GM12878 (cell line): Measurements from ENCODE around the gene SMG5. TPM values are rescaled to one million over a fixed set of nuclear protein-coding genes. Genes with fewer than 3 reads are reported as not detected.

Experiments
- ATAC-seq: fragments of 200-7000 bp; cut with Tn5 transposase; 3 replicates; pipeline ENCODE4 v1.9.1; 2020; ENCODE audit warnings: mild to moderate bottlenecking, moderate library complexity
- BruUV-seq: library from RNA; stranded (reverse); fragments of 400-500 nt; replicated peaks from 2 replicates; lab custom pipeline; 2021; lab: Mats Ljungman, UMichigan
- CTCF ChIA-PET: fragments of 300-600 bp; sonication (Branson Sonifier 250); formaldehyde crosslinking; extraction: SDS; loops from one replicate; lab custom pipeline; 2021; ENCODE audit warnings: inconsistent platforms; lab: Yijun Ruan, JAX
- POLR2A ChIA-PET: fragments of 350-600 bp; formaldehyde crosslinking; extraction: SDS; loops from one replicate; lab custom pipeline; 2021; ENCODE audit warnings: inconsistent platforms; lab: Charles Lee
- RAD21 ChIA-PET: fragments of 300-600 bp; sonication (Branson Sonifier 250); formaldehyde crosslinking; loops from one replicate; lab custom pipeline; 2023; ENCODE audit warnings: antibody characterized with exemption; ENCODE audit not compliant: unreplicated experiment; lab: Charles Lee
- SMC1A ChIA-PET: fragments of 300-600 bp; sonication (Branson Sonifier 250); formaldehyde crosslinking; loops from one replicate; lab custom pipeline; 2023; ENCODE audit not compliant: unreplicated experiment, uncharacterized antibody; lab: Charles Lee
- DNase-seq: peaks from one replicate; pipeline ENCODE4 v3.0.0-alpha.2; 2011; ENCODE audit warnings: low read depth, low spot score
- FAIRE-seq: peaks from 3 replicates; lab custom pipeline; 2011; peaks lifted over from hg19 to GRCh38; lab: Jason Lieb, UNC
- H2AFZ ChIP-seq: 2 replicates; pipeline ENCODE4 v1.6.0; 2011; ENCODE audit warnings: low read depth, low read length, control low read depth; ENCODE audit not compliant: control insufficient read depth
- H3K27ac ChIP-seq: 2 replicates; pipeline ENCODE4 v1.5.1; 2011; ENCODE audit warnings: control low read depth; ENCODE audit not compliant: control insufficient read depth, insufficient read depth
- H3K27me3 ChIP-seq, 2 experiments: replicated peaks in 1 of 2; 2 replicates each; pipeline versions ENCODE4 v1.6.0 to v1.6.1; 2011; ENCODE audit warnings: low read length in 1 of 2; ENCODE audit not compliant: control insufficient read depth in 2 of 2, insufficient read depth in 2 of 2
- H3K36me3 ChIP-seq, 2 experiments: 2 replicates each; pipeline ENCODE4 v1.5.1; 2011; ENCODE audit warnings: low read length in 1 of 2; ENCODE audit not compliant: control insufficient read depth in 2 of 2, insufficient read depth in 2 of 2
- H3K4me1 ChIP-seq: 2 replicates; pipeline ENCODE4 v1.6.1; 2011; ENCODE audit warnings: mild to moderate bottlenecking, low read length, moderate library complexity, mixed read lengths; ENCODE audit not compliant: control insufficient read depth, insufficient read depth
- H3K4me2 ChIP-seq: 2 replicates; pipeline ENCODE4 v1.6.0; 2011; ENCODE audit warnings: control low read depth; ENCODE audit not compliant: control insufficient read depth, insufficient read depth
- H3K4me3 ChIP-seq: fragments of 200-600 bp; sonication (generic); 2 replicates; pipeline ENCODE4 v1.5.1; 2016
- H3K79me2 ChIP-seq: 2 replicates; pipeline ENCODE4 v1.6.0; 2011; ENCODE audit warnings: low read length; ENCODE audit not compliant: control insufficient read depth, insufficient read depth
- H3K9ac ChIP-seq: 2 replicates; pipeline ENCODE4 v1.8.0; 2011; ENCODE audit warnings: low read length, control low read depth, mixed read lengths; ENCODE audit not compliant: control insufficient read depth, insufficient read depth
- H3K9me3 ChIP-seq: replicated peaks from 3 replicates; pipeline ENCODE4 v1.5.1; 2011; ENCODE audit warnings: mild to moderate bottlenecking, low read length; ENCODE audit not compliant: control insufficient read depth, insufficient read depth
- H4K20me1 ChIP-seq: 2 replicates; pipeline ENCODE4 v1.6.0; 2011; ENCODE audit not compliant: control insufficient read depth, insufficient read depth
- NBN ChIP-seq: fragments of 450-650 bp; IDR thresholded peaks from 2 replicates; pipeline ENCODE4 v1.6.1; 2016
- POLR2A ChIP-seq: IDR thresholded peaks from 2 replicates; pipeline ENCODE4 v1.6.1; 2011; ENCODE audit warnings: low read depth, mild to moderate bottlenecking, low read length
- SRF ChIP-seq, 2 experiments: IDR thresholded peaks; 2 replicates each; pipeline ENCODE4 v1.6.1; 2011; ENCODE audit warnings: low read depth in 2 of 2, low read length in 2 of 2, mild to moderate bottlenecking in 1 of 2, moderate library complexity in 1 of 2
- WGBS: methylation state at CpG from one replicate; pipeline ENCODE4 v1.1.6; 2016; ENCODE audit warnings: low lambda C conversion rate; ENCODE audit not compliant: insufficient replicate concordance, insufficient coverage; ENCODE audit errors: missing lambda C conversion rate; 5-methylcytosine and 5-hydroxymethylcytosine counted together
- in situ Hi-C: fragments of 300-500 bp; cut with MboI; formaldehyde crosslinking; loops from 9 replicates; pipeline ENCODE4 v1.14.3; 2018; ENCODE audit warnings: mixed read lengths
- intact Hi-C: fragments of 100-400 bp; cut with micrococcal nuclease; formaldehyde crosslinking; loops from one replicate; pipeline ENCODE4 v1.14.2; 2022; ENCODE audit not compliant: unreplicated experiment
- polyA plus RNA-seq, 11 experiments: library from polyadenylated mRNA; depleted of rRNA in 4 of 11; unstranded in 6 of 11; stranded (reverse) in 5 of 11; fragments of >200 nt; fragmentation: Nextera tagmentation in 4 of 11; fragmentation: Illumina TruSeq in 1 of 11; extraction: Ambion mirVana in 4 of 11; extraction: Trizol in 1 of 11; gene quantifications; 1 replicate in 1 of 11; 2 replicates in 10 of 11; pipeline versions ENCODE4 v1.2.1 to v1.2.3, GENCODE V29; 2011 to 2016; ENCODE audit warnings: inconsistent platforms in 2 of 11, missing spikeins in 2 of 11, low read depth in 1 of 11
- total RNA-seq, 4 experiments: library from RNA; depleted of rRNA in 3 of 4; stranded (reverse); fragments of >200 nt in 3 of 4; fragmentation: Illumina TruSeq in 1 of 4; extraction: Trizol in 1 of 4; gene quantifications; 2 replicates each; pipeline versions ENCODE4 v1.2.1 to v1.2.3, GENCODE V29; 2013 to 2021

SMG5 gene
- total and polyA plus RNA-seq, 10 of the 15 experiments (the other 5 are each of a cell fraction or from before 2014, with no cell fraction given): 0.76 to 61.5 (median 48.8) TPM

- no TSS peak for BruUV-seq
- Histone ChIP-seq H3K79me2 (peaks cover 44% of the 10 kb centered on the region), H3K27ac (no peak overlapping the region), H3K4me1 (peaks cover 5% of the 10 kb centered on the region), H3K4me2 (no peak overlapping the region; the same call in 1 of the 2 replicates), H3K27me3 (no peaks in the 10 kb centered on the region), H3K4me3 (no peak overlapping the region), H3K9me3 (no peaks in the 10 kb centered on the region), H2AFZ (no peak overlapping the region), H3K9ac (no peak overlapping the region), H4K20me1 (no peaks in the 10 kb centered on the region), H3K36me3 (peaks cover 12 to 26% of the 10 kb centered on the region in 2 experiments)
- POLR2A ChIA-PET: interaction anchor here (1.0 to 11.8 kb wide), 2 partner anchors 8 to 9 kb away, joined by 6 to 139 read pairs; partner anchors contain the start of genes PMF1 and SLC25A44
- in situ Hi-C loops: no loop called here
- intact Hi-C loops: no loop called here
- FAIRE-seq (no peak), DNase-seq (no peak), ATAC-seq (no peak)
- TF ChIP-seq NBN: no peak
- CTCF ChIA-PET: interaction anchor here (1.2 kb wide), 1 partner anchor 9 kb away, joined by 3 read pairs; the partner anchor contains the start of gene PMF1
- SMC1A ChIA-PET: interaction anchor here (0.7 to 3.5 kb wide), 3 partner anchors 10 to 23 kb away, joined by 3 to 16 read pairs (median 5); partner anchors contain the start of gene PMF1
- RAD21 ChIA-PET: interaction anchor here (2.7 kb wide), 1 partner anchor 22 kb away, joined by 8 read pairs; no protein-coding TSS in a partner anchor
Measured at GRCh38 chr1:156203331-156203730, 79.3 kb downstream of the SMG5 start.

GRCh38 chr1:156200044-156200443 is 82.6 kb downstream of the SMG5 start:
- ATAC-seq (no peak), DNase-seq (no peak), FAIRE-seq (no peak)
- Histone ChIP-seq H3K4me1 (peaks cover 11% of the 10 kb centered on the region), H3K27me3 (no peaks in the 10 kb centered on the region), H3K27ac (no peak overlapping the region), H2AFZ (no peak overlapping the region), H3K36me3 (peaks cover 8 to 15% of the 10 kb centered on the region in 2 experiments; a peak in 3 of 4 replicates), H3K4me3 (no peak overlapping the region), H3K9me3 (no peaks in the 10 kb centered on the region), H4K20me1 (no peaks in the 10 kb centered on the region), H3K9ac (no peak overlapping the region), H3K79me2 (peaks cover 73% of the 10 kb centered on the region), H3K4me2 (peak overlapping the region; percentile 38)
- 90% methylated on average over 8 of the region's 8 CpGs for WGBS
- intact Hi-C loops (no loop called here), in situ Hi-C loops (no loop called here)
- RAD21 ChIA-PET: interaction anchor here (2.5 to 7.4 kb wide), 4 partner anchors 12 to 49 kb away, joined by 9 to 139 read pairs (median 54); partner anchors contain the start of genes PMF1 and SEMA4A
- TF ChIP-seq POLR2A (0 out of 2 replicates have a peak, but pooled peaks have one; percentile 23), SRF (IDR thresholded peaks at IDR 0.05; ENCODE audit: low read depth in 2 of 2, low read length in 2 of 2) (no peak)
- no TSS peak for BruUV-seq
- CTCF ChIA-PET: interaction anchor here (0.6 to 7.2 kb wide), 8 partner anchors 13 to 254 kb away, joined by 3 to 76 read pairs (median 9); partner anchors contain the start of genes PMF1 and SEMA4A
- SMC1A ChIA-PET: interaction anchor here (2.1 to 6.5 kb wide), 5 partner anchors 12 to 53 kb away, joined by 6 to 50 read pairs (median 32); partner anchors contain the start of genes PMF1 and SEMA4A
- POLR2A ChIA-PET: interaction anchor here (0.6 to 11.8 kb wide), 5 partner anchors 12 to 49 kb away, joined by 4 to 158 read pairs (median 4); partner anchors contain the start of genes PMF1 and SEMA4A

Other genes starting within 250 kb of the SMG5 start
Only the 7 nearest of the 17 such genes appear.
- gene BGLAP, start 40.6 kb downstream of the SMG5 start, total RNA-seq (2014; rRNA removed): 0.54 and 1.8 TPM in 2 replicates
- gene BGLAP, start 40.6 kb downstream of the SMG5 start, total RNA-seq (2014; rRNA removed; fragmentation: Illumina TruSeq; extraction: Trizol): 0.40 TPM in 1 of 2 replicates, not detected in the other
- 0.40 and 0.74 TPM in 2 replicates for gene BGLAP, start 40.6 kb downstream of the SMG5 start, total RNA-seq (2021)
- gene BGLAP, start 40.6 kb downstream of the SMG5 start, polyA plus RNA-seq (2011; rRNA removed): 0.23 TPM in 1 of 2 replicates, not detected in the other
- gene BGLAP, start 40.6 kb downstream of the SMG5 start, polyA plus RNA-seq (2014; fragmentation: Illumina TruSeq; extraction: Trizol): not detected in 2 replicates
- gene BGLAP, start 40.6 kb downstream of the SMG5 start, polyA plus RNA-seq (2014; fragmentation: Nextera tagmentation; extraction: Ambion mirVana): not detected
- 0.69 and 1.3 TPM in 2 replicates for gene BGLAP, start 40.6 kb downstream of the SMG5 start, polyA plus RNA-seq (2014; rRNA removed)
- gene BGLAP, start 40.6 kb downstream of the SMG5 start, polyA plus RNA-seq (2016; fragmentation: Nextera tagmentation; extraction: Ambion mirVana): under 1 TPM; 0.20 to 0.40 TPM
- gene PAQR6, start 34.8 kb downstream of the SMG5 start, total RNA-seq (2014; rRNA removed): 2.3 and 2.9 TPM in 2 replicates
- gene PAQR6, start 34.8 kb downstream of the SMG5 start, total RNA-seq (2014; rRNA removed; fragmentation: Illumina TruSeq; extraction: Trizol): 0.98 and 1.1 TPM in 2 replicates
- 2.6 and 3.5 TPM in 2 replicates for gene PAQR6, start 34.8 kb downstream of the SMG5 start, total RNA-seq (2021)
- 1.8 and 2.4 TPM in 2 replicates for gene PAQR6, start 34.8 kb downstream of the SMG5 start, polyA plus RNA-seq (2011; rRNA removed)
- 1.0 and 1.3 TPM in 2 replicates for gene PAQR6, start 34.8 kb downstream of the SMG5 start, polyA plus RNA-seq (2014; fragmentation: Illumina TruSeq; extraction: Trizol)
- under 1 TPM; 0.42 to 0.73 TPM for gene PAQR6, start 34.8 kb downstream of the SMG5 start, polyA plus RNA-seq (2014; fragmentation: Nextera tagmentation; extraction: Ambion mirVana)
- gene PAQR6, start 34.8 kb downstream of the SMG5 start, polyA plus RNA-seq (2014; rRNA removed): 4.5 and 5.1 TPM in 2 replicates
- 1 to 10 TPM in 1 of 2 experiments, under 1 TPM in 1; 0.77 to 1.3 TPM for gene PAQR6, start 34.8 kb downstream of the SMG5 start, polyA plus RNA-seq (2016; fragmentation: Nextera tagmentation; extraction: Ambion mirVana)
- gene TMEM79, start 1.5 kb upstream of the SMG5 start, total RNA-seq (2014; rRNA removed): 1.9 and 3.8 TPM in 2 replicates
- 2.2 and 2.5 TPM in 2 replicates for gene TMEM79, start 1.5 kb upstream of the SMG5 start, total RNA-seq (2014; rRNA removed; fragmentation: Illumina TruSeq; extraction: Trizol)
- gene TMEM79, start 1.5 kb upstream of the SMG5 start, total RNA-seq (2021): 3.1 and 4.0 TPM in 2 replicates
- 2.0 and 3.8 TPM in 2 replicates for gene TMEM79, start 1.5 kb upstream of the SMG5 start, polyA plus RNA-seq (2011; rRNA removed)
- 0.86 and 2.6 TPM in 2 replicates for gene TMEM79, start 1.5 kb upstream of the SMG5 start, polyA plus RNA-seq (2014; fragmentation: Illumina TruSeq; extraction: Trizol)
- 1 to 10 TPM in 1 of 2 experiments, under 1 TPM in 1; 0.47 to 1.2 TPM for gene TMEM79, start 1.5 kb upstream of the SMG5 start, polyA plus RNA-seq (2014; fragmentation: Nextera tagmentation; extraction: Ambion mirVana)
- 5.2 and 7.3 TPM in 2 replicates for gene TMEM79, start 1.5 kb upstream of the SMG5 start, polyA plus RNA-seq (2014; rRNA removed)
- 1 to 10 TPM; 5.1 to 5.2 TPM for gene TMEM79, start 1.5 kb upstream of the SMG5 start, polyA plus RNA-seq (2016; fragmentation: Nextera tagmentation; extraction: Ambion mirVana)
- 27.1 and 30.0 TPM in 2 replicates for gene GLMP, start 12.9 kb upstream of the SMG5 start, total RNA-seq (2014; rRNA removed)
- gene GLMP, start 12.9 kb upstream of the SMG5 start, total RNA-seq (2014; rRNA removed; fragmentation: Illumina TruSeq; extraction: Trizol): 15.0 and 16.3 TPM in 2 replicates
- gene GLMP, start 12.9 kb upstream of the SMG5 start, total RNA-seq (2021): 19.7 and 24.2 TPM in 2 replicates
- 2.3 and 4.4 TPM in 2 replicates for gene GLMP, start 12.9 kb upstream of the SMG5 start, polyA plus RNA-seq (2011; rRNA removed)
- 12.2 and 23.0 TPM in 2 replicates for gene GLMP, start 12.9 kb upstream of the SMG5 start, polyA plus RNA-seq (2014; fragmentation: Illumina TruSeq; extraction: Trizol)
- gene GLMP, start 12.9 kb upstream of the SMG5 start, polyA plus RNA-seq (2014; fragmentation: Nextera tagmentation; extraction: Ambion mirVana): 10 to 100 TPM; 10.8 to 12.8 TPM
- gene GLMP, start 12.9 kb upstream of the SMG5 start, polyA plus RNA-seq (2014; rRNA removed): 23.5 and 33.4 TPM in 2 replicates
- 10 to 100 TPM; 19.3 to 19.6 TPM for gene GLMP, start 12.9 kb upstream of the SMG5 start, polyA plus RNA-seq (2016; fragmentation: Nextera tagmentation; extraction: Ambion mirVana)
- 0.23 TPM in 1 of 2 replicates, not detected in the other for gene VHLL, start 16.5 kb upstream of the SMG5 start, total RNA-seq (2014; rRNA removed)
- not detected in 2 replicates for gene VHLL, start 16.5 kb upstream of the SMG5 start, total RNA-seq (2014; rRNA removed; fragmentation: Illumina TruSeq; extraction: Trizol)
- not detected in 2 replicates for gene VHLL, start 16.5 kb upstream of the SMG5 start, total RNA-seq (2021)
- not detected in 2 replicates for gene VHLL, start 16.5 kb upstream of the SMG5 start, polyA plus RNA-seq (2011; rRNA removed)
- gene VHLL, start 16.5 kb upstream of the SMG5 start, polyA plus RNA-seq (2014; fragmentation: Illumina TruSeq; extraction: Trizol): not detected in 2 replicates
- not detected for gene VHLL, start 16.5 kb upstream of the SMG5 start, polyA plus RNA-seq (2014; fragmentation: Nextera tagmentation; extraction: Ambion mirVana)
- not detected in 2 replicates for gene VHLL, start 16.5 kb upstream of the SMG5 start, polyA plus RNA-seq (2014; rRNA removed)
- gene VHLL, start 16.5 kb upstream of the SMG5 start, polyA plus RNA-seq (2016; fragmentation: Nextera tagmentation; extraction: Ambion mirVana): not detected
- 358 and 369 TPM in 2 replicates for gene CCT3, start 55.5 kb upstream of the SMG5 start, total RNA-seq (2014; rRNA removed)
- 376 and 396 TPM in 2 replicates for gene CCT3, start 55.5 kb upstream of the SMG5 start, total RNA-seq (2014; rRNA removed; fragmentation: Illumina TruSeq; extraction: Trizol)
- 347 and 356 TPM in 2 replicates for gene CCT3, start 55.5 kb upstream of the SMG5 start, total RNA-seq (2021)
- gene CCT3, start 55.5 kb upstream of the SMG5 start, polyA plus RNA-seq (2011; rRNA removed): 435 and 458 TPM in 2 replicates
- gene CCT3, start 55.5 kb upstream of the SMG5 start, polyA plus RNA-seq (2014; fragmentation: Illumina TruSeq; extraction: Trizol): 372 and 384 TPM in 2 replicates
- 100 to 1,000 TPM; 491 to 585 TPM for gene CCT3, start 55.5 kb upstream of the SMG5 start, polyA plus RNA-seq (2014; fragmentation: Nextera tagmentation; extraction: Ambion mirVana)
- 319 and 330 TPM in 2 replicates for gene CCT3, start 55.5 kb upstream of the SMG5 start, polyA plus RNA-seq (2014; rRNA removed)
- 100 to 1,000 TPM; 489 to 496 TPM for gene CCT3, start 55.5 kb upstream of the SMG5 start, polyA plus RNA-seq (2016; fragmentation: Nextera tagmentation; extraction: Ambion mirVana)
- gene TSACC, start 55.7 kb upstream of the SMG5 start, total RNA-seq (2014; rRNA removed): not detected in 2 replicates
- gene TSACC, start 55.7 kb upstream of the SMG5 start, total RNA-seq (2014; rRNA removed; fragmentation: Illumina TruSeq; extraction: Trizol): not detected in 2 replicates
- not detected in 2 replicates for gene TSACC, start 55.7 kb upstream of the SMG5 start, total RNA-seq (2021)
- gene TSACC, start 55.7 kb upstream of the SMG5 start, polyA plus RNA-seq (2011; rRNA removed): not detected in 2 replicates
- 0.25 and 1.1 TPM in 2 replicates for gene TSACC, start 55.7 kb upstream of the SMG5 start, polyA plus RNA-seq (2014; fragmentation: Illumina TruSeq; extraction: Trizol)
- gene TSACC, start 55.7 kb upstream of the SMG5 start, polyA plus RNA-seq (2014; fragmentation: Nextera tagmentation; extraction: Ambion mirVana): 1 to 10 TPM in 1 of 2 experiments, under 1 TPM in 1; 0.82 to 1.0 TPM
- gene TSACC, start 55.7 kb upstream of the SMG5 start, polyA plus RNA-seq (2014; rRNA removed): 0.40 and 0.53 TPM in 2 replicates
- 1 to 10 TPM; 1.8 to 2.8 TPM for gene TSACC, start 55.7 kb upstream of the SMG5 start, polyA plus RNA-seq (2016; fragmentation: Nextera tagmentation; extraction: Ambion mirVana)